22Rv1 (cell line): Measurements from ENCODE around the gene RAB24.

Source experiments
- CTCF ChIP-seq: fragments of 450-650 bp; IDR thresholded peaks from 2 replicates; pipeline ENCODE4 v1.5.1; 2017; ENCODE audit warnings: mild to moderate bottlenecking
- ZFX ChIP-seq: fragments of 450-650 bp; IDR thresholded peaks from 2 replicates; pipeline ENCODE4 v1.6.1; 2017; ENCODE audit warnings: antibody characterized with exemption, borderline replicate concordance

GRCh38 chr5:177275883-177276282 lies 27.6 kb downstream of the RAB24 start:
- no peak for TF ChIP-seq CTCF
- no peak for TF ChIP-seq ZFX
